Kidney capillary endothelial cell (primary cell): ENCODE results near the gene RTL1.

Experiments
- DNase-seq: peaks from one replicate; pipeline ENCODE4 v3.0.0-alpha.2; 2018; ENCODE audit warnings: low spot score

RTL1 gene

DNA sequence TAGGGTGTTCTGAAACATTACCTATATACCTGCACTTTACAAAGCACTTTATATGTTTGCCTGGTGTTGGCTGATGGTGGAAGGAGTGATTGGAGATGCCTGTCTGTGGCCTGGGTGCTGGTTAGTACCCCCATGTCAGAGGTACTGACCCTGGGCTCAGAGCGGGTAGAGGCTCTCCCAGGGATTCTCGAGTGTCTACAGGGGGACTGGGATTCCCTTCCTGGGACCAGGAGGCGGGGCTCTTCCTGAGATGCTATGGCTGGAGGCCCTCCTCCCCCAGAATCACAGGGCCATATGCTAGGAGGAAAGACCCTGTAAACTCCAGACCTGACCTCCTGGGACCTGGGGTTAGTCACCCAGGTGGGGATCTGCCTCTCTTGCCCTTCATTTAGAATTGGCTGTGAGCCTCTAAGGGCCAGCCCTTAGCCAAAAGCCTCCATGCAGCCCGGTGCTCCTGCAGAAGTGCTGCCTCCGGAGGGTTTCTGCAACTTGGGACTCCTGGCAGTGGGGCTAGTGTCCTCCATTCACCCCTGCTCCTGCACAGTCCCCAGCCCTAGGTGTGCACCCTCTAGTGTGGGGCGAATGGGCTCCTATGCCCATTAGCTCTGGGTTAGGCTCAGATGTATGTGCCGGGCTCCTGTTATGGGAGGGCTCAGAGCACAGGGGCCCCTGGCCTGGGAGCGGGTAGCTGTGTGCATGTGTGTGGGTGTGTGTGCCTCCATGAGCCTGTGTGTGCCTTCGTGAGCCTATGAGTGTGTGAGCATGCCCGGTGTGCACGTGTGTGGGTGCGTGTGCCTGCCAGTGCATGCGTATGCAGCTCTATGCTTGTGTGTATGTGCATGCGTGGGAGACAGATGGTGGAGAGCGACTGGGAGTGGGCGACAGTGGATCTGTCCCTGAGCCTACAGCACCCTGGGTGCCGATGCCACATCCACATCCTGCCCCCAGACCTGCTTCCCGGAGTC, 36.6 kb downstream of the RTL1 start:
- no peak for DNase-seq

DNA sequence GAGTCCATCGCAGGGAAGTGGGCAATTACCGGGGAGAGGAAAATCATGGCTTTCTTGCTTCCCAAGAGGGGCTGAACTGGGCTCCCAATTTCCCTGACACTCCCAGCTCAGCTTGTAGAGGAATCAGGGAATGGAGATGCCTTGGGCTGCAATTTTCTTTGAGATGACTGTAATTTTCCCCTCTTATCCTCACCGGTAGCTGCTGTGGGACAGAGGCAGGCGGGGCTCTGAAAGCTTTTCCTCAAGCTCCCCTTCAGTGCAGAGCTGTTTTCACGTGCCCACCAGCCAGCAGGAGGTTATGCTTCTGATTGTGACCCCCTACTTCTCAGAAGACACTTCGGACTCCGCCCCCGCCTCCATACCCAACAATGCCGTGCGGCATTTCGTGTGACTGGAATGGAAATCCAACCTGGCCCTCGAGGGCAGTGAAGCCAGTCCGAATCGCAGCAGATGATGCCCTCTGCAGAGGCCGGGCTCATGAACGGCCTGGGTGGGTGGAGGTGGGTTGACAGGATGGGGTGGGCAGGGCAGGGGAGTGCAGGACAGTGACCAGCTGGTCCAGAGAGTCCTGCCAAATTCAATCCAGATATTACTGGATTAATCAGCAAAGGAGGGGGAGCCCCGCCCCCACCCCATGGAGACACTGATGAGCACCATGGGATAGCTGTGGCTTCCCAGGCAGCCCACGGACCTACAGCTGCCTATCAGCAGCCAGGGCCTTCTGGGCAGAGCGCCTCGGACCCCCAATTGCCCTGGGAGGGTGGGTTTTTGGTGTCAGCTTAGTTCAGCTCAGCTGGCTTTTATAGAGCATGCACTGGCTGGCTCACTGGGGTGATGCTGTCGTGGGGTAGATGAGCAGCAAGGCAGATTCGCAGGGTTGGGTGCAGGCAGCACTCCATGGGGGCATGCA, 37.6 kb downstream of the RTL1 start:
- no peak for DNase-seq

DNA sequence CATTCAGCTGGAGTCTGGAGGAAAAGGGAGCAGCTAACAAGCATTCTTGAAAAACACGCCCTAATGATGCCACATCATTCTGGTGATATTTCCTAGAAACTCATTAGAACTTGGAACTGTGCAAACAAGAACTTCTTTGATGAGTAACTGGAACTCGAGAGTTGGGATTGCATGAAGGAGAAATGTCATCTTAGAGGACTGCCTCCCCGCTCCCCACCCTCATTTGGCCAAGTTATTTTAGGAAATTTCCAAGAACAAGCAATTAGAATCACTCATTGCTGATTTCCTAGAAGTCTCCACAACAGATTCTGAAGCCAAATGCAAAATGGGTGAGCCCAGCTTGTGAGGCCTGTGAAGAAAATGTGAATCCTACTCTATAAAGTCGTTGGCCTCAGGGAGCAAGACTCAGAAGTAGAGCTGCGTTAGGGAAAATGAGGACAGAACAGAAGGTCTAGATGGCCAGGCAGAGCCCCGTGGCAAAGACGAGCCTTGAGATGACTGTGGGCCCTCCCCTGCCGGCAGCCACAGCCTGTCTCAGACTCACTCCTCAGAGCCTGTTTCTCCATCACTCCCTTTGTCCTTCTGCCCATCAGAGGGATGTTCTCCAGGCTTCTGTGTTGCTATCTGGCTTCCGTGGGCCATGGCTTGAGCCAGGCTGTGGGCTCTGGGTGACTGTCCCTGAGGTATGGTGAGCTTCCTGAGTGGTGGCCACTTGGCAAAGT, 38.4 kb downstream of the RTL1 start:
- no peak for DNase-seq

DNA sequence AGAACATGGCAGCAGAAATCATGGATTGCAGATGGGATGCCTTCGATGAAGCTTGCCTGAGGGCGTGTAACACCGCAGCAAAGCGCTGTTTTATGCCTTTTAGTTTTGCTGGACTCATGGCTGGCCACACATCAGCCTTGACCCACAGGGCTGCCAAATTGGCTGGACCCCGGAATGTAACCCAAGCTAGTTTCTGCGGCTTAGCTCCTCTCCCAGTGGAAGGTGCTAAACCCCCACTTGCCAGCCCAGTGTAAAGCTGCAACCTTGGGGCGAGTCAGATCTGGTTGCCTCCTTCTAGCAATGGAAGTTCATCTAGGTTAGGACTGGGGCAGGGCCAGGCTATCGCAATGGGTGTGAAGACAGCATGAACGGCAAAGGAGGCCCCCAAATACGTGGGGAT, 39.3 kb downstream of the RTL1 start:
- no peak for DNase-seq

DNA sequence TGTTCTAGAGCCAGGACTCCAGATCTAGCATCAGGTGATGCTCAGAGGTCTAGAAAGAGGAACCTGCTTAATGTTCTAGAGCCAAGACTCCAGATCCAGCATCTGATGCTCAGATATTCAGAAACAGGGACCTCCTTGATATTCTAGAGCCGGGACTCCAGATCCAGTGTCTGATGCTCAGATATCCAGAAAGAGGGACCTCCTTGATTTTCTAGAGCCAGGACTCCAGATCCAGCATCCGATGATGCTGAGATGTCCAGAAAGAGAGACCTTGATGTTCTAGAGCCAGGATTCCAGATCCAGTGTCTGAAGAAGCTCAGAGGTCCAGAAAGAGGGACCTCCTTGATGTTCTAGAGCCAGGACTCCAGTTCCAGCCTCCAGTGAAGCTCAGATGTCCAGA, 40.7 kb downstream of the RTL1 start:
- no peak for DNase-seq

DNA sequence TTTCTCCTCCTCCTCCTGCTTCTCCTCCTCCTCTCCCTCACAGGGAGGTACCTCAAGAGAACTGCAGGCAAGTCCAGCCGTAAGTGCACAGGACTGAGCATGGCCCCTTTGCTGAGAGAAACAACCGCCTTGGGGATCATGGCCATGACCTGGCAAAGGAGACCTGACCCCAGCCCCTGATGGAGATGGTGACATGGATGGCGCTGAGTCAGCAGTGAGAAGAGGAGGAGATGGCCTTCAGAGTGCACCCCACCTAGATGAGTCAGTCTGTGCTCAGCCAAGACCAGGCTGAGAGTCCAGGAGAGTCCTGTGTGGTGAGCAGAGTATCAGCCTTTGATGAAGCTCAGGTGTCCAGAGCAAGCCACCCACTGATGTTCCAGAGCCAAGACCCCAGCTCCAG, 41.2 kb downstream of the RTL1 start:
- DNase-seq, result no peak

DNA sequence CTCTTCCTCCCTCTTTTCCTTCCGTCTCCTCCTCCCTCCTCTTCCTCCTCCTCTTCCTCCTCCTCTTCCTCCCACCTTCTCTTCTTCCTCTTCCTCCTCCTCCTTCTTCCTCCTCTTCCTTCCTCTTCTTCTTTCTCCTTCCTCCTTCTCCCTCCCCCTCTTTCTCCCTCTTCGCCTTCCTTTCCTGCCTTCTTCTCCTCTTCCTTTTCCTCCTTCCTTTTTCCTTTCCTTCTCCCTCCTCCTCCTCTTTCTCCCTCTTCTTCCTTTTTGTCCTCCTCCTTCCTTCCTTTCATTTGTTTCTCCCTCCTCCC, 41.6 kb downstream of the RTL1 start:
- DNase-seq, result no peak

DNA sequence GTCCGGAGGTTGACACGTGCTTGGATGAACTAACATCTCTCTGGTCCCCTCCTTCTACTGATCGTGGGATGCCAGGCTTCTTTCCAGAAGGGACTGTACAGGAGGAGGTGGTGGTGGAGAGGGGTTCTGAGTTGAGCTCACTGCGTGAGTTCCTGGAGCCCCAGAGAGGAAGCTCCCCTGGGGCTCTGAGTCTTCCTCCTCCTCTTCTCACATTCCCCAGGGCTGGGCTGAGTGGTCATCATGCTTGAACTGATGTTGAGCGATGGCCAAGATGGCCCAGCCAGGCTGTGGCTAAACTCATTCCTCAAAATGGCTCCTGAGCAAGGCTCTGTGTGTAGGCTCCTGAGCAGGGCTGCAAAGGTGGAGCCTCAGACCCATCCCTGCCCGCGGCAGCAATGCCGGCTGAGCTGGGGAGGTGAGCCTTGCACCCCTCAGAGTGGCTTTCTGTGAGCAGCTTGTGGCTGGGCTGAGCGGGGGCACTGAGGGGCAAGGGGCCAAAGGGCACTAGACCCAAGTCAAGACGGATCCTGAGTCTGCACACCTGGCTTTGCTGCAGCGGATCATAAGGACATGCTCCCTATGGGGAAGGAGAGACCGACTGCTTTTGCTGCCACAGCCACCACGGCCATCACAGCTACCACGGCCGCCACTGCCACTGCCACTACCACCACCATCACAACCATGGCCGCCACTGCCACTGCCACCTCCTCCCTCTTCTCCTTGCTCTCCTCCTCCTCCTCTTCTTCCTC, 42.2 kb downstream of the RTL1 start:
- DNase-seq, result no peak

DNA sequence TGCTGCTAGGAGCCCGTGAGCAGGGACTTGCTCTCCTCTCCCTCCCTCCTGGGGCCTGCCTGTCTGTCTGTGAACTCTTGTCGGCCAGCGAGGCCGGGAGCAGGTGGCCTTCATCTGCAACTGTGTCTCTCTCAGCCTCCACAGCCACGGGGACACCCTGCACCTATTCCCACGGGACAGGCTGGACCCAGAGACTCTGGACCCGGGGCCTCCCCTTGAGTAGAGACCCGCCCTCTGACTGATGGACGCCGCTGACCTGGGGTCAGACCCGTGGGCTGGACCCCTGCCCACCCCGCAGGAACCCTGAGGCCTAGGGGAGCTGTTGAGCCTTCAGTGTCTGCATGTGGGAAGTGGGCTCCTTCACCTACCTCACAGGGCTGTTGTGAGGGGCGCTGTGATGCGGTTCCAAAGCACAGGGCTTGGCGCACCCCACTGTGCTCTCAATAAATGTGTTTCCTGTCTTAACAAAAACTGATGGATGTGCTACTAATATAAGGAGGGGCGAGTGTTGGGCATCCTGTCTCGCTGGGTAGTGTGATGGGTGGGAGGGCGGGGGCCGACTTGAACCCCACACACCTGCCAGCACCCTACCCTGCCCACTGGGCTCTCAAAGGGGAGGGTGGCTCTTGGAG, 42.9 kb downstream of the RTL1 start:
- DNase-seq, result no peak

DNA sequence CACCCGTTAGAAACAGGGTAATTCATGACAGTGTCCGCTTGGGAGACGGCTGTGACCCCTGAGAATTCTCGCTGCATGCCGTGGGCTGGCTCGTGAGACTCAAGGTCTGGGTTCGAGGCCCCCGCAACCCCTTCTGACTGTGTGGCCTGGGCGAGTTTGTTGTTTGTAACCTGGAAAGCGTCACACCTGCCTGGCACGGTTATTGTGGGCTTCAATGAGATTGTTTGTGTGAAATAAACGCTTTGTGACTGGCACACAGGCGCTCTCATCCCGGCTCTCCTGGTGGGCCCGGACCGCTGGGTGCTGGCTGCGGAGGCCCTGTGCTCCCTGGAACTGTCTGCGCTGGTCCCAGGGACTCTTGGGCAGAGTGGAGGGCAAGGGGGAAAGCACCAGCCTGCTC, 43.7 kb downstream of the RTL1 start:
- DNase-seq, result no peak

DNA sequence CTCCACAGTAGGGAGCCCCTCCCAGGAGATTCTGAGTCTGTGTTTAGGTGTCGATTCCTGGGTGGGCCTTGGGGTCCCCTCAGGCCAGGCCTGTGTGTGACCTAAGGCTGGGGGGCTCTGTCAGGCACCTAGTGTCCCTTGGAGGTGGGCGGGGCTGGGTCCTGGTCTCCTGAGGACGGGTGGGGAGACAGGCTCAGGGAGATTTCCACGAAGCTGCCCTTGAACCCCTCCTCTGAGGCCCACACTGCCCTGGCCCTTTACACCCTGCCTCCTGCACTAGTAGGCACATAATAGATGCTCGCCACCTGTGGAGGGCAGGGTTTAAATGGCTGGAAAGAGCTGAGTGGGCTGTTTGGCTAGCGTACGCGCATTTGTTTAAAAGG, 44.7 kb downstream of the RTL1 start:
- no peak for DNase-seq

DNA sequence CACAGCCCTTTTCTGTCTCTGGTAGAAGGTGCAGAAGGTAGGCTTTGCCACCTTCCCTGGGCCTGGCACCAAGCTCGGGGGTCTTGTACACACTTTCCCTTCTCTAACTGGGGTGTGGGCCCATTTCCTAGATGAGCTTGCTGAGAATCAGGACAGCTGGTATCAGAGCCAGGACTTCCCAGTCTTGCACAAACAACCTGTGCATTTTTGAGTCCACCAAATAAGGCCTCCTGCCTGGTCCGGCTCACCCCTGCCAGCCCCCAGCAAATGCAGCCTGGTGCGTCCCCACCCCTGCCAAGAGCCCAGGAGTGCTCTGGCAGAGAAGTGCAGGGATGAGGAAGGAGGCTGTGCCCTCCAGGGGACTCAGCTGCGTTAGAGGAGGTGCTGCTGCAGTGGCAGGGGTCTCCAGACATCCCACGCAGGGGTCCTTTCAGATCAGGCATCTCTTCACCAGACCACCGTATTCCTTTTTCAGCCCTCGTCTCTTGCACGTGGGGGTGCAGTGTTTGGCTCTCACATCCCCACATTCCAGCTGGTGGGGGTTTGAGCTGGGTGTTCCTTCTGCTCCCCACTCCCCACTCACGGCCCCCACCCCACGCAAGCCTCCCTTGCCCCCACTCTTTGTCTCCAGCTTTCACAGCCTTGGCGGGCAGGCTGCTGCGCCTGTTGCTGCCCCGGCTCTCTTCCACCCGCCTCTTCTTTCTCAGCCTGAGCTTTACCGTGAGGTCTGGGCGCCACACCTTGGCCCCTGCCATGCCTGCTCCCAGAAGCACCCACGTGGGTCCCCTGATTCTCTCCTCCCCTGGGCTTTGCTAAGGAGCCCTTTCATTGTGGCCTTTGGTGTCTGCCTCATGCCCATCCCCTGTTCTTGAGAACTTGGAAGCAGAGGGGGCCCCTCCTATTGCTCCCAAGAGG, 45.3 kb downstream of the RTL1 start:
- DNase-seq, result no peak

DNA sequence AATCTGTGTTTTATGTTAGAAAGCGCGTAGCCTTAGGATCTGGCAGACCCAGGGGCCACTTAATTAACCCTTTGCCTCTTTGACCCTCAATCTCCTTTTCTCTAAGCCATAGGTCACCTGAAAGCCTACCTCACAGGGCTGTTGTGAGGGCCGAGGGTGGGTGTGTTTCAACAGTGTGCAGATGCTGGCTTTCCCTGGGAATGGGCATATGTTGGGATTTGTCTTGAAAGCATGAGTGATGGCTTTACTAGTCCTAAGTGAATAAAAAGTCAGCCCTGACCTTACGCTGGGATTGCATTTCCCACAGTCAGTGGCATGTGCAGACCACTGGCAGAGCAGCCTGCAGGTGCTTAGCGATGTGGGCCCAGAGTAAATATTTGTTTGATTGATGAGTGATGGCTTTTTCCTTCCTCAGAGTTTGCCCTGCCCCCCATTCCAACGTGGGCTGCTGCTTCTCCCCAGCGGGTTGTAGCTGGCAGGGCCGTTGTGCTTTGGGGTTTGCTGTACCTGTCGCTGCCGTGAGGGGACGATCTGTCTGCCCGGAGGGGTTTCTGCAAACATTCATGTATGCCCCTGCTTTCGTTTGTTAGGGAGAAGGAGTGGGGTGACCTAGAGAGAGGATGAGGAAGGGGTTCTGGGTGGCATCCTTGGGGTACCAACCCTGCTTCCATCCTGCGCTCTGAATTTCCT, 46.1 kb downstream of the RTL1 start:
- DNase-seq, result no peak

DNA sequence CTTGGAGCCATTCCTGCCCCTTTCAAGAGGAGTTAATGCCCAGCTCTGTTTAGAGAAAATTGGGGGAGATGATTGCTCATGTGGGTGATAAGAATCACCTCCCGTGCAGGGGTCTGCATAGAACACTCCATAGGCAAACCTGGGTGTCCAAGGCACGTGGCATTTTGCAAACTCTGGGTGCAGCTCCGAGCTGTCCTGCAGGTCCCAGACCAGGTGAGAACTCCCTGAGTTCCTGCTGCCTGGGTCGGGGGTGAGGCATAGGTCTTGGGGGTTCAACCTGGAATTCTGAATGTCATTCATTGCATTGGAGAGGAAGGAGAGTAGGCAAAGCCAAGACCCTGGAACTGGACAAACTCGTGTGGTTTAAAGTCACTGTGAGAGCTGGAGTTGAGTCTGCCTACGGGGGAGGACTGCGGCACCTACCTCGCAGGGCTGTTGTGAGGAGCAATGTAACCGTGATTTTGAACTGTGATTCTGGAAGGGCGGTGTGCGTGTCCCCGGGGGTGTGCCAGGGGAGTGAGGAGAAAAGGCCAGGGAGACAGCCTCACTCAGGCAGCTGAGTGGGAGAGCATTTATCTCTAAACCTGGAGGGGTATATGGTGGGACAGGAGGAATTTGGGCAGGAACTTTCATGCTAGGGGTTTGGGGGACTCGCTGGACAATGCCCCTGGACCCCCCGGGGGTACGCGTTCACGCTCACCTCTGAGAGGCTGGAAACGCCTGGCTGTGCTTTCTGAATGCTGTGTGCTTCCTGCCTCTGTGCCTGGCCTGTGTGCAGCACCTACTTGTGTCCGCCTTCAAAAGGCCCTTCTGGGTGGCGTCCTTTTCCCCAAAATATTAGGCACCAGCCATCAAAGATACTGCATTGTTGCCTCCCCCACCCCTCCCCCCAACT, 47.2 kb downstream of the RTL1 start:
- DNase-seq, result no peak

DNA sequence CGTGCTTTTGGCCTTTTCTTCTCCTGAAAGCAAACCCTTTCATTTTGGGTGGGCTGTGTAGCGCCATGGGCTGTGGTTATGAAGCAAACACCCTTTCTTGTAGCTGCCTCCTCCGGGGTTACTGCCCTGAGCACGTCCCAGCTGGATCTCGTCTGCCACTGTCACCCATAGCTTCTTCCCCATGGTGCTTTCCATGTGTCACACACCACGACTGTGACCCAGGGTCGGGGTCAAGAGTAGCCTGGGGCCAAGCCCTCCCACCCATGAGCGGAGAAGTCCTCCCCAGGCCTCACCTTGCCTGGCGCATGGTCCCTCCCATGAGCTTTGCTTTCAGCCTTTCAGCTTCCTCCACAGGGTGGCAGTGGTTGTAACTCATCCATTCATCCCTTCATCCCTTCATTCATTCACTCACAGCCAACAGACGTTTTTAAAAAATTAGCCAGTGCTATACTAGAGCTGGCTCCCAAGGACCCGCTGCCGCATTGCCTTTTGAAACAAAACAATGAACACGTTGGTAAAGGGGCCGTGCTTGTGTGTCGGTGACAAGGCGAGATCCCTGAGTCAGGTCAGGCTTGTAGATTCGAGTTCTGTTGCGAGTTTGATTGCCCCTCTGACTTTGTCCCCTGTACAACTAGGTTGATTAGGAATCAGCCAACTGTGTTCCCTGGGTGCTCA, 48.1 kb downstream of the RTL1 start:
- DNase-seq, result no peak

DNA sequence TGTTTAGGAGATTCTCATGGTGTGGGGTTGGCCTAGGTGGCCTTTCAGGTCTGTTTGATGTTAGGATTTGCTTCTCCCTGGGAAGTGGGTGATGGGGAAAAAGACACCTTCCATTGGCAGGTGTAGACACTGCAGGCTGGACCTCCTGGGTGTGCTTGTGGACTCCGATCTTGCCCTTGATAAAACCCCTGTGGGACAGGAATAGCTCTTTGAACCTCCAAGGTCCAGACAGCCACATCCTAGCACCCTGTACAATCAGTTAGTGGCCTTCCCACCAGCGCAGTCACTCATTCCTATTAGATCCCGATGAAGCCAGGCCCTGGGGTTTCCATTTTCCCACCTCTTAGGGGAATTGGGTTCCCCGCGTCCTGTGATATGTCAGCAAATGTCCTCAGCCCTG, 49.1 kb downstream of the RTL1 start:
- DNase-seq, result no peak

DNA sequence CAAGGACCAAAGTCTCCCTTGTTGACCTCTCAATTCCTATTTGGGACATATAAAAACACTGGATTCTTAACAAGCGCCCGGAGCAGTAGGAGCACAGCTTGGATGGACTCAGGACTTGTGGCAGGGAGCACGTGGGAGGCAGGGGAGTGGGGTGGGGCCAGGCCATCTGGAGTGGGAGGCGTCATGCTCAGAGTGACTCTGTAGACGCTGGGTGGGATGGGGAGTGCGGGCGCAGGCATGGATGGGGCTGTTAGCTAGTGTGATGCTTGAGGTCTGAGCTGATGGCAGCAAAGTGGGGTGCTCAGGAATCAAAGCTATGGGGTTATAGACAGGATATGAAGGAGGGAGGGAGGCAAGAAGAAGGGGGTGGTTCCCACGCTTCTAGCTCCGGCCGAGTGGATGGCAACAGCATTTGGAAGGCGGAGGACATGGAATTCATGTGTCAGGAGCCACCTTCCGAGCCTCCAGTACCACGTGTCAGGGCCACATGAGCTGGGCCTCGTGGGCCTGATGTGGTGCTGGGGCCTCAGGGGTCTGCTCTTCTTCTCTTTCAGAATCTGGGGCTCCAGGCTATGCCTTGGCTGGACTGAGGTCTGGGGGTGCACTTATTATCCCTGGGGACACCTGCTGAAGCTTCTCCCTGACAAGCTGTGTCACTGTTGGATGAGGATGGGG, 51.4 kb downstream of the RTL1 start:
- DNase-seq, result no peak

DNA sequence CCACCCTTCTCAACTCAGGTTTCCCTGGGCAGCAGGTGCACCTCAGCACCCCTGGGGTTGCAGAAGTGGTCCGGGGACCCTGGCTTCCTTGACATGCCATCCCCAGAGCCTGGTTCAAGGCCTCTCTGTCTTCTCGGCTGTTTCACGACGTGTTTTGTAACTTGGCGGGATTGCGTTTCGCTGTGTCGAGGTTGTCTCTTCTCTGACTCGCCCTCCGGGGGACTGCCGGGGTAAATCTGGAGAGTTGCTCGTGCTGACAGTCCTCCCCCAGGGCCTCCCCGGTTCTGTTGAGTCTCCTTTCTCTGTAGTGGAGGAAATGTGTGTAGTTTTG, 52.0 kb downstream of the RTL1 start:
- DNase-seq, result no peak
